Measurements from ENCODE around the gene TBR1.

GRCh38 chr2:161371869-161372268 lies 44.2 kb upstream of the TBR1 start:
- TF ChIP-seq CTCF (IDR thresholded peaks at IDR 0.05) (no peak), POLR2A (IDR thresholded peaks at IDR 0.05) (no peak)

Data from Peyer's patch (tissue), 4 donors.